HG03457 (cell line): ENCODE data around the gene IGHMBP2.
"Not testable (repeated sequence)": the region's sequence is repeated elsewhere in the genome, so short reads cannot be mapped to it uniquely, and the experiment has no call there.

Experiments used
- ATAC-seq: cut with Tn5 transposase; IDR thresholded peaks from one replicate; pipeline ENCODE4 v1.9.1; 2021; ENCODE audit warnings: moderate number of reproducible peaks; ENCODE audit not compliant: unreplicated experiment

Gene IGHMBP2

DNA sequence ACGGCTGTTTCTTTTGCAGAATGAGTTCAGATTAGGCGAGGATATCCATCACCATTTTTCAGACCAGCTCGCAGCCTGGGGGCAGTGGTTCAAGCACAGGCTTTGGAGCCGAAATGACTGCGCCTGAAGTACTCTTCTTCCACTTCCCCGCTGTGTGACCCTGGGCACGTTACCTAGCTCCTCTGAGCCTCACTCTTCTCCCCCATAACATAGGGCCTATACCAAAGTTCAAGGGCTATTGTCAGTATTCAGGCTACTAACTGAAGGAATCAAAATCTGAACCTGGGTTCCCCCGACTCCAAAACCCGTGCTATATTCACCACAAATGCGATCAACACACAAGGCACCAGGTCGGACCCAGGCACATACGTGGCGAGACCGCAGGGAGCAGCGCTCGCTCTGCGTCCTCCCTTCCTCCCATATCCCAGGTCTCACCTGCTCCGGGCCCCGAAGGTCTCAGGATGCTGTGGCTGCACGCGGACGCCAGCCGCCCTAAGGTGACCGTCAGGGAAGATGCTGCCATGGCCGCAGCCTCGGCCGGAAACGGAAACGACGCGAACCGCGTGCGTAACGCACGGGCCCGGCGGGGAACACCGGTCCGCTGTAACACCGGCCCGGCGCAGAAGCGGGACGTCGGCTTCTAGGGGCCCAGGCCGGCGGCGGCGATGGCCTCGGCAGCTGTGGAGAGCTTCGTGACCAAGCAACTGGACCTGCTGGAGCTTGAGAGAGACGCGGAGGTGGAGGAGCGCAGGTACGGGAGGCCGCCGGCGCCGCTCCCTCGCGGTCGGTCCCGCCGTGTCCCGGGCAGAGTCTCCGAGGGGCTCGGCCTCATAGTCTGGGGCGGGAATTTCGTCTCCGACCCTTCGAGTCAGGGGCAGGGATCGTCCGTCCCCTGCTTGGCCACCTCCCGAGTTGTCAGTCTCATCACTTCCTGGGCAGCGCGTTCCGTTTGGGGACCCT, at the start of gene IGHMBP2, which contains the start of gene MRPL21:
TSS of gene IGHMBP2 (plus strand) at position 604 of the 960 bp plus-strand sequence. CDS start at position 666, 62 bp downstream.
TSS of gene MRPL21 (minus strand) at position 545 of the 960 bp plus-strand sequence. CDS start at position 523, 22 bp downstream.
- no peak for ATAC-seq

- ATAC-seq: no peak
These were observed 49.3 kb upstream of the IGHMBP2 start for GRCh38 chr11:68854273-68854958.

DNA sequence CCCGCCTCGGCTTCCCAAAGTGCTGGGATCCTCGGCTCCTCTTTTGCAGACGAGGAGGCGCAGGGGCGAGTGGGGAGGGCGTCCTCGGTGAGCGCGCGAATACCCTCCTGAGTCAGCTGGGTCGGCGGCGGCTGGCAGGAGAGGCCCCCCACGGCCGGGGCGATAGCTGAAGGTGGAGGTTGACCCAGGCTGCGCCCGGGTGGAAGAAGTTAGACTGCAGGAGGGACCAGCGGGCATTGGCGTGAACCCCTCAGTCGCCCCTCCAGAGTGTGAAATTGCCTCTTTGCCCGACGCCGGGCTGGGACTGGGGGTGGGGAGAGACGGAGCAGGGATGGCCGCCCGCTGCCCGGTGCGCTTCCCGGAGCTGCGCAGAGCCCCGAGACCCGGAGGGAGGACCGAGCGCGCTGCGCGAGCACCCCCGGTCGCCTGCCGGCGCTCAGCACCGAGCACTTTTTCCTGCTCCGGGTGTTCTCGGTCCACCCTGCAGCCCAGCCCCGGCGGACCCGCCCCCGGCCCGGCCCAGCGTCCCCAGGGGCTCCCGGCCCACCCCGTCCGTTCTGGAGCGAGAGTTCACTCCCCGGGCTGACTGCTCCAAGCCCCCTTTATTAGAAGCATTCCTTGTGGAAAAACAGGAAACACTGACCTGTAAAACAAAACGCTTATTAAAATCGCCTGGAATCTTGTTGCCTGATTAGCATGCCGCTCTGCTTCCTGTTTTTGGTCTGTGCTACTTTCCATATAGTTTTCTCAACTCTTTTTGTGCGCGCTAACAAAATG, 48.3 kb upstream of the IGHMBP2 start:
- no peak for ATAC-seq

DNA sequence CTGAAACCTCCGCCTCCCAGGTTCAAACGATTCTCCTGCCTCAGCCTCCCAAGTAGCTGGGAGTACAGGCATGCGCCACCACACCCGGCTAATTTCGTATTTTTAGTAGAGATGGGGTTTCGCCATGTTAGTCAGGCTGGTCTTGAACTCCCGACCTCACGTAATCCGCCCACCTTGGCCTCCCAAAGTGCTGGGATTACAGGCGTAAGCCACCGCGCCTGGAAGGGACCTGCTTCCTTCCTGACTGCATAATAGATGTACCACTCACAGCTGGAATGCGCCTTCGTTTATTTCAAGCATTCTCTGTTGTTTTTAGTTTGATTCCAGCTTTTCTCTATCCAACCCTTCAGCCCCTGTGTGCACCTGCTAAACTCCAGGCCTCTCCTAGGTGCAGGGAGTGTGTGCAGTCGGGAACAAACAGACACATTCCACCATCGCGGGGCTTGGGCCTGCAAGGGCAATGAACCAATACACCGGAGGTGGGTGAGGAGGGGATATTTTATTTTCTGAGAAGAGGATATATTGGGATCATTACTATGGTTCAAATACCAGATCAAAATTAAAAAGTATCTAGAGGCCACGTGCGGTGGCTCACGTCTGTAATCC, 47.2 kb upstream of the IGHMBP2 start:
- ATAC-seq: not testable (repeated sequence)

DNA sequence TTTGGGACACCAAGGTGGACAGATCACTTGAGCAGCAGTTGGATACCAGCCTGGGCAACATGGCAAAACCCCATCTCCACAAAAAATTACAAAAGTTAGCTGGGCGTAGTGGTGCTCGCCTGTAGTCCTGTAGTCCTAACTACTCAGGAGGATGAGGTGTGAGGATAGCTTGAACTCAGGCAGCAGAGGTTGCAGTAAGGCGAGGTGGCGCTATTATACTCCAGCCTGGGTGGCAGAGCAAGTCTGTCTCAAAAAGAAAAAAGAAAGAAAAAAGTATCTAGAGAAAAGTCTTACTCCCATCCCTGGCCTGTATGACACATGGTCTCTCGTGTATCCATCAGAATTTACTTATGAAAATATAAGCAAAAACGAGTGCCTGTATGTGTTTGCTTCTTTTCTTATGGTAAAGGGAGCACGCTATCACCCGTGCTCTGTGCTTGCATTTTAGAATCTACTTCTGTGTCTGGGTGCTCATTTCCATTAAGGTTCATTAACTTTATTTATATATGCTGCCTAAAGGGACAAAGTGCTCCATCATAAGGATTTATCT, 46.6 kb upstream of the IGHMBP2 start:
- no peak for ATAC-seq

GRCh38 chr11:68859123-68859522, 44.6 kb upstream of the IGHMBP2 start:
- ATAC-seq: no peak

GRCh38 chr11:68862421-68862820, 41.3 kb upstream of the IGHMBP2 start:
- no peak for ATAC-seq

DNA sequence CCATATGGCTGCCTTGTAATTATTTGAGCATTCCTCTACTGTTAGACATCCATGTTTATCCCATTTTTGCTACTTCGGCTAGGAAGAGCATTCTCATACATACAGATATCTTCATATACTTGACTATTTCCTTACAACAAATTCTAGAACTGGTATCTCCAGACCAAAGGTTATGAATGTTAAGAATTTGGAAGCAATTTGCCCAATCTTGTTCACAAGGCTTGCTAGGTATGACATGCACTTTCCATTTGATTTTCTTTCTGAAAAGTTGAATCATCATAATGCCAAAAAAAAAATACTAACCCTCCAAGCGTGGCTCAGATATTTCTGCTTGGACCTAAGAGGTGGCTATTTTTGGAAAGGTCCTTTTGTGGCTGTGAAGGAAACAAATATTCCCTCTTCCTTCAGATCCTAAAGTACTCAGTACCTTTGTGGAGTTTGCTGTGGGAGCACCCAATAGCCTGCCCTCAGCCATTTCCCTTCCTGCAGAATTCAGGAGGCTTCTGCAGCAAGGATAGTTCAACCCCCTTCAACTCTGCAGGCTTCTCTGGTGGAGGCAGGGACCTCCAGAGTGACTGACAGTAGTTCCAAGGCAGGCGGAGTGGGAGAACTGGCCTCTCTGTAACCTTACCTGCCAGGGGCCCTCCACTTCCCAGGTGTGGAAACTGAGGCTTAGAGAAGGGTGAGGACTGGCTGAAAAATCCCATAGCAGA, 40.0 kb upstream of the IGHMBP2 start:
- no peak for ATAC-seq

DNA sequence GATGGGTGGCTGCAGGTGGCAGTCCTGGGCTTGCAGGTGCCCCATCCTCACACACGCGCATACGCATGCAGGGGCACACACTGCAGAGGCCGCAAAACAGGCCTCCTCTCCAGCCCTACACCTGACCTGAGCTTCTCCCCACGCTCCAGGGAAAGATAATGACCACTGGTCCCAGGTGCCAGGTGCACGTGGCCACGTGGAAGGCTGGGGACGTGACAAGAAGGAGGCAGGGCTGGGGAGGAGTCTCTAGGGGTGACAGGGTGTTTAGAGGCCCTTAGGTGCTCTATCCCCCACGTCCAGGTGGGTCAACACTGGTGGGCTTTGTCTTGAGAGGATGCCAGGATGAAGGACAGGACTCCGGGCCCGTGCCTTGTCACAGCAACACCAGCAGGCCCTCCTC, 38.5 kb upstream of the IGHMBP2 start:
- ATAC-seq: no peak

DNA sequence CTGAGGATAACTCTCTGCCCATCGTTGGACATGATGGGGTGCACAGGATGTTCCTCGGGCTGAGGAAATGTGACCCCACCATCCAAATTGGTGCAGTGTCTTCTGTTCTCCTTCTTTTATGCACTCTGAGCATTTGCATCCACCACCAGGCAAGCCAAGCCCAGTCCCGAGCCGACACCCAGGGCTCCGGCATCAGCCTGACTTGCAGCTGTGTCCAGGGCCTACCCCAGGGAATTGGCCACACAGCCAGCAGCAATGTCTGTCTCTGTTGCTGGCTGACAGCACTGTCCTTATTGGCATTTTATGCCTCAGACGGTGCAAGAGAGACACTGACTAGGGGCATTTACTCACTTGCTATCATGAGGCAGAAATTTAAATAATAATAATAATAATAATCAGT, 36.6 kb upstream of the IGHMBP2 start:
- no peak for ATAC-seq

GRCh38 chr11:68868221-68868835, 35.4 kb upstream of the IGHMBP2 start:
- ATAC-seq: no peak

DNA sequence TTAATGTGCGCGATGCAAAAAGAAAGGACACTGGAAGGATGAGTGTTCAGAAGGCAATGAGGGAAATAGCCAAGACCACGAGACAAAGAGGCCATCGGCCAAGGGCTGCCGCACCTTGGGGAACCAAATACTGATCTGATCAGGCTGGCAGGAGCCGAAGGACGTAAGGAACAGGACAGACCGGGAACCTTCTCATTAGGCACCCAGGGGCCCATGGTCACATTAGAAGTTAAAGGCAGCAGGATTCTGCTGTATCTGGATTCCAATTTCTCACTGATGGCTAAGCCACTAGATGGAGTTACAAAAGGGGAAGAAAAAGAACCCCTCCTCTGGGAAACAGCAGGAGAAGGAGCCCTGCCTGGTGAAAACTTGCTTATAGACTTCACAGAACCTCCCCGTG, 33.2 kb upstream of the IGHMBP2 start:
- ATAC-seq: no peak

DNA sequence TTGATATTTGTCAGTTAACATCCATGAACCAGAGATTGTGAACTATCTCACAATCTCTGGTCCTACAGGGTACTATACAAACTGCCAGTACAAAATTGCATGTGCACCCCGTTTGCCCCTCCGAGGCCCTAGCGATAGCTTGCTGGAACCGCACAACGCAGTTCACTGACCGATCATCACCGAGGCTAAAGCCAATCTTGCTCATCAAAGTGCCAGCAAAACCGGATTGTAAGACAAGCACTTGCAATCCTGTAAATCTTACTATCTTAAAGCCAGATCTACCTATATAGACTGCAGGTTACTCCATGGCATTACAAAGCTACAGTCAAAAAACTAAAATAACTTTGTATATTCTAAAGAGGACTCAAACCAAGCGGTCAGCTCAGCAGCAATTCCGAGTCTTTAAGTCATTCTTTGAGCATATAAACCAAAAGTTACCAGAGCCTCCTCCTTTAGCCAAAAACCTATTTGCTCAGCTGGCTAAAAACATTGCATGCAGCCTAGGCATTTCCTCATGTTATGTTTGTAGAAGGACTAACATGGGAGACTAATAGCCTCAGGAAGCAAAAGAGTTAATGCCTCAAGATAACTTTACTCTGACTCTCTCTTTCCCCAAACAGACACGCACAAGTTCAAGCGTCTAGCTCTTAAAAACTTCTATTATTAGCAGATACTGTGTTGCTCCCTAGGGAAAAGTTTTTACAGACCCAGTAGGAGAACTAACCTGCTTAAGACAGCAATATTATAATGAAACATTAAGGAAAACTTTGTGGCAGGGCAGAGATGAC, 31.3 kb upstream of the IGHMBP2 start:
- ATAC-seq: no peak

DNA sequence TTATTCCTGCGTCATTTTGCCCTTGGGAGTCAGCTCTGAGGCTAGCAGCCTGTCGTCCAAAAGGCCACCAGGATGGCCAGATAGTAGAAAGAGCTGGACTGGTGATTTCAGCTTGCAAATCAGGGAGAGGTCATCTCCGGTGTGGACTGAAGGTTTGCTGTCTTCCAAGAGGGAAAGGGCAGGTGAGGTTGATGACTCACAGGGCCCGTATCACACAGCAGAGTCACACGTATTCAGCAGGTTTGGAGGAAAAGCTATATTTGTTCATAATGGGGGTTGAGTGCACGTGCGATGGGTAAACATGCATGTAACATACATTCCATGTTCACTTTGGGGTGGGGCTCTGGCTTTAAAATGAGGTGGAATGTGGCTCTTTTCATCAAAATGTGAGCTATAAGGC, 25.7 kb upstream of the IGHMBP2 start:
- ATAC-seq: no peak

GRCh38 chr11:68880851-68881250, 22.8 kb upstream of the IGHMBP2 start:
- ATAC-seq: no peak

- no peak for ATAC-seq
These were observed 22.4 kb upstream of the IGHMBP2 start for GRCh38 chr11:68881320-68881719.

GRCh38 chr11:68882391-68882790, 21.3 kb upstream of the IGHMBP2 start:
- ATAC-seq: no peak

GRCh38 chr11:68884827-68885226, 18.9 kb upstream of the IGHMBP2 start:
- ATAC-seq: not testable (repeated sequence)
